Activated CD4-positive, alpha-beta memory T cell treated with anti-CD3 and anti-CD28 coated beads, Interleukin-2, amount 10 ng/mL, durations not matched to agents 7 days and 5 days (primary cell): ENCODE data around the gene RELL2. TPM values are rescaled to one million over a fixed set of nuclear protein-coding genes. Genes with fewer than 3 reads are reported as not detected.
A peak's percentile ranks its signal among the peaks of the same experiment; 100 is the strongest.
"Not testable (repeated sequence)": the region's sequence is repeated elsewhere in the genome, so short reads cannot be mapped to it uniquely, and the experiment has no call there.

Experiments
- CTCF ChIA-PET: fragments of 350-600 bp; sonication (Branson Sonifier 250); formaldehyde crosslinking; loops from one replicate; lab custom pipeline; 2021; ENCODE audit warnings: antibody characterized with exemption, inconsistent platforms; lab: Charles Lee
- POLR2A ChIA-PET: fragments of 350-600 bp; sonication (Branson Sonifier 250); formaldehyde crosslinking; loops from one replicate; lab custom pipeline; 2021; ENCODE audit warnings: antibody characterized with exemption; lab: Charles Lee
- DNase-seq: peaks from one replicate; pipeline ENCODE4 v3.0.0-alpha.2; 2020
- H3K27ac Mint-ChIP-seq: one replicate; pipeline ENCODE4 v1.8.0; 2021; ENCODE audit warnings: mild to moderate bottlenecking, mixed read lengths
- H3K27me3 Mint-ChIP-seq: one replicate; pipeline ENCODE4 v1.8.0; 2021; ENCODE audit warnings: mixed read lengths
- H3K36me3 Mint-ChIP-seq: one replicate; pipeline ENCODE4 v1.8.0; 2021; ENCODE audit warnings: low read depth, mixed read lengths
- H3K4me1 Mint-ChIP-seq: one replicate; pipeline ENCODE4 v1.8.0; 2021; ENCODE audit warnings: mixed read lengths
- H3K4me3 Mint-ChIP-seq: one replicate; pipeline ENCODE4 v1.8.0; 2021; ENCODE audit warnings: mild to moderate bottlenecking, mixed read lengths
- H3K9me3 Mint-ChIP-seq: one replicate; pipeline ENCODE4 v1.8.0; 2021; ENCODE audit warnings: mixed read lengths
- total RNA-seq, 2 experiments: library from RNA; stranded (reverse); gene quantifications; one replicate each; pipeline ENCODE4 v1.2.3, GENCODE V29; 2021

RELL2 gene
- total RNA-seq, 2 experiments from 2014 or later = 18.8 to 19.4 TPM

DNA sequence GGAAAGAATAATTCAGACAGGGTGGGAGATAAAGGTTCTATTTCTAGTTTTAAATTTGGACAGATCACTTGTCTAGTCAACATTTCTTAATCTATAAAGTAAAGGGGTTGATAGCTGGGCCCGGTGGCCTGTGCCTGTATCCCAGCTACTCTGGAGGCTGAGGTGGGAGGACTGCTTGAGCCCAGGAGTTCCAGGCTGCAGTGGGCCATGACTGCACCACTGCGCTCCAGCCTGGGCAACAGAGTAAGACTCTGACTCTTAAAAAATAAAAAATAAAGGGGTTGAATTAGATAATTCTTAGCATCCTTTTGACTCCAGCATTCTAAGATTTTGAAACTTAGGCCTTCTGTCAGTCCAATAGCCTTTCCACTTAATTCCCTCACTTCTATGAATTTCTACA, 28.8 kb upstream of the RELL2 start:
- Mint-ChIP-seq H3K4me1 (peaks cover 77% of the 10 kb centered on the region), H3K27me3 (no peaks in the 10 kb centered on the region), H3K4me3 (peak overlapping the region; percentile 63), H3K27ac (peak overlapping the region; percentile 94), H3K36me3 (peaks cover 46% of the 10 kb centered on the region), H3K9me3 (no peaks in the 10 kb centered on the region)
- DNase-seq = no peak
- POLR2A ChIA-PET = interaction anchor here (0.7 to 6.8 kb wide), 7 partner anchors 9 to 1206 kb away, joined by 3 to 123 read pairs (median 10); partner anchors contain the start of genes ANKHD1, DELE1, DIAPH1 and HDAC3
- CTCF ChIA-PET = interaction anchor here (0.9 to 14.6 kb wide), 5 partner anchors 9 to 84 kb away, joined by 4 to 198 read pairs (median 22); partner anchors contain the start of genes DIAPH1, HDAC3 and RELL2

DNA sequence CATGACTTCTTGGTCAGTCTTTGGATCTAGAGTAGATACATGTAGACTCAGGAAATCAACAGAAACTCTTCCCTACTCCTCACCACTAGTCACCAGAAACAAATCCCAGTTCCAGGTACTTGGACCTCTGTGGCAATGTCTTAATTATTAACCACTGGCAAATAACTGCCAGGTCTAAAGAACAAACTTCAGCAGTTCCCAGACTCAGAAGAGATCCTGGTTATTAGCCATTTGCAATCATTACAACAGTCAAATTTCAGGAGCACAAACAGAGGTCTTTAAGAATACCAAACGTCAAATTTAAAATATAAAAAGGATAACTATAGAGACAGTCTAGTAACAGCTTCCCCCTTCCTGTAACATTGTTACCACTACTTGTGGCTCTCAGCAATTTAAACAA, 28.2 kb upstream of the RELL2 start:
- peak overlapping the region; percentile 21 for H3K4me3 Mint-ChIP-seq
- CTCF ChIA-PET = interaction anchor here (0.6 to 14.6 kb wide), 9 partner anchors 9 to 83 kb away, joined by 3 to 198 read pairs (median 5); partner anchors contain the start of genes DIAPH1, HDAC3 and RELL2
- peaks cover 77% of the 10 kb centered on the region for H3K4me1 Mint-ChIP-seq
- no peaks in the 10 kb centered on the region for H3K27me3 Mint-ChIP-seq
- H3K9me3 Mint-ChIP-seq = no peaks in the 10 kb centered on the region
- DNase-seq = no peak
- peaks cover 50% of the 10 kb centered on the region for H3K36me3 Mint-ChIP-seq
- H3K27ac Mint-ChIP-seq = peak overlapping the region; percentile 94
- POLR2A ChIA-PET = interaction anchor here (0.7 to 6.8 kb wide), 8 partner anchors 9 to 1207 kb away, joined by 3 to 123 read pairs (median 5); partner anchors contain the start of genes ANKHD1, DELE1, DIAPH1 and HDAC3

DNA sequence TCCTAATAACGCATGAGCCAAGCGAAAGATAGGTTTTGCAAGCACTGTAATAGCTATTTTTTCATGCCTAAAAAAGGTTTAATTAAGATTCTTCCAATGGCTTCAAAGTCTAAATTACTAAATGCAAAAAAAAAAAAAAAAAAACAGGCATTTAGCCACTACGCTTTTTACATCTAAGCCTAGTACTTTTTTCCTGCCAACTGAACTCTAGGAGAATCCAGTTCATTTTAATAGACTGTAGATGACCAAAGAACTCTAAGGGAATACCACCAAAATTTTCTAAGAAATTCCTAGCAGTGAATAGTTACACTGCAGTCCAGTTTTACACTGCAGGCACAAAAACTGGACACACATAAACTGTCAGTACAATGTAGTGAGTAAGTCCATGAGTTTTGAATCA, 27.8 kb upstream of the RELL2 start:
- Mint-ChIP-seq H3K4me3 (no peak overlapping the region), H3K4me1 (peaks cover 77% of the 10 kb centered on the region), H3K36me3 (peaks cover 53% of the 10 kb centered on the region), H3K27me3 (no peaks in the 10 kb centered on the region), H3K9me3 (no peaks in the 10 kb centered on the region), H3K27ac (peak overlapping the region; percentile 94)
- CTCF ChIA-PET = interaction anchor here (0.6 to 14.6 kb wide), 10 partner anchors 8 to 352 kb away, joined by 3 to 198 read pairs (median 4); partner anchors contain the start of gene DIAPH1
- DNase-seq = no peak
- POLR2A ChIA-PET = interaction anchor here (0.7 to 6.8 kb wide), 7 partner anchors 9 to 1207 kb away, joined by 3 to 123 read pairs (median 7); partner anchors contain the start of genes ANKHD1, DELE1, DIAPH1 and HDAC3

DNA sequence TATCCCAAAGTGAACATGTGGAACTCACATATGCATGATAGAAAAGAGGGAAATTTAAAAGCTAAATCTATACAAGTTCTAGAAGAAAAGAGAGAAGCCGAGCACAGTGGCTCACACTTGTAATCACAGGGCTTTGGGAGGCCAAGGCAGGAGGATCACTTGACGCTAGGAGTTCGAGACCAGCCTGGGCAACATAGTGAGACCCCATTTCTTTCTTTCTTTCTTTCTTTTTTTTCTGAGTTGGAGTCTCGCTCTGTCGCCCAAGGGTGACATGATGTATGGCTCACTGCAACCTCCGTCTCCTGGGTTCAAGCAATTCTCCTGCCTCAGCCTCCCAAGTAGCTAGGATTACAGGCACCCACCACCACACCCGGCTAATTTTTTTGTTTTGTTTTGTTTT, 26.9 kb upstream of the RELL2 start:
- peak overlapping the region; percentile 47 for H3K27ac Mint-ChIP-seq
- not testable (repeated sequence) for H3K4me3 Mint-ChIP-seq, DNase-seq, H3K27me3 Mint-ChIP-seq, H3K9me3 Mint-ChIP-seq
- H3K36me3 Mint-ChIP-seq = peaks cover 54% of the 10 kb centered on the region
- POLR2A ChIA-PET = interaction anchor here (3.1 to 6.8 kb wide), 3 partner anchors 8 to 17 kb away, joined by 12 to 123 read pairs (median 41); partner anchors contain the start of gene DIAPH1
- CTCF ChIA-PET = interaction anchor here (1.1 to 14.6 kb wide), 5 partner anchors 7 to 351 kb away, joined by 3 to 198 read pairs (median 5); partner anchors contain the start of gene DIAPH1
- H3K4me1 Mint-ChIP-seq = peaks cover 77% of the 10 kb centered on the region

DNA sequence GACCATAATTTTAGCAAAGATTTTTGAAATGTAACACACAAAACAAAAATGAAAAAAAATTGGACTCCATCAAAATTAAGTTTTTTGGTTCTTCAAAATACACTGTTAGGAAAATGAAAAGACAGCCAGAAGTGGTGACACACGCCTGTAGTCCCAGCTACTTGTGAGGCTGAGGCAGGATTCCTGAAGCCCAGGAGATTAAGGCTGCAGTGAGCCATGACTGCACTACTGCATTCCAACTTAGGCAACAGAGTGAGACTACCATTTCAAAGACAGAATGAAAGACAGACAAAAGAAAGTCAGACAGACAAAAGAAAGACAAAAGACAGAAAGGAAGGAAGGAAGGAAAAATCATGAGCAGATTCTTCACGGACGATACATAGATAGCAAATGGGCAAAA, 25.5 kb upstream of the RELL2 start:
- ChIA-PET POLR2A (interaction anchor here (6.8 kb wide), 1 partner anchor 6 kb away, joined by 123 read pairs; the partner anchor contains the start of gene DIAPH1), CTCF (interaction anchor here (1.2 to 3.8 kb wide), 2 partner anchors 19 to 350 kb away, joined by 3 to 20 read pairs; no protein-coding TSS in a partner anchor)
- peak overlapping the region; percentile 3 for H3K27ac Mint-ChIP-seq
- no peaks in the 10 kb centered on the region for H3K27me3 Mint-ChIP-seq
- H3K4me1 Mint-ChIP-seq = peaks cover 80% of the 10 kb centered on the region
- no peak overlapping the region for H3K4me3 Mint-ChIP-seq
- no peaks in the 10 kb centered on the region for H3K9me3 Mint-ChIP-seq
- peaks cover 62% of the 10 kb centered on the region for H3K36me3 Mint-ChIP-seq
- no peak for DNase-seq

DNA sequence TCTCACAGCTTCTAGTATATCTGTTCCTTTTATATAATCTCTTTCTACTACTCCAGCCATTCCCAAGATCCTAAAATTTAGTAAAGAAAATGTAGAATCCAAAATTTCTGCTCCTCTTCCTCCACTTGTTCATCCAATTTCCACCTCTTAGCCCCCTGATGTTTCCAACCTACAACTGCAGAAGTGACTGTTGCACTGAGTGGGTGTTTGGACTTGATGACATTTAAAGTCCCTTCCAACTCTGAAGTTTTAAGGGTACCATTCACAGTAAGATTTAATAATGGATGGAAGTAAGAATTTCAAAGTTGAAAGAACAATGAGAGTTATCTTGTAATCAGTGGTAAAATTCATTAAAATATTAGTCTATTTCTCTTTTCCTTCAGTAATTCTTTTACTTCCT, 23.5 kb upstream of the RELL2 start:
- POLR2A ChIA-PET = interaction anchor here (1.4 to 1.5 kb wide), 2 partner anchors 8 to 21 kb away, joined by 8 to 12 read pairs; no protein-coding TSS in a partner anchor

DNA sequence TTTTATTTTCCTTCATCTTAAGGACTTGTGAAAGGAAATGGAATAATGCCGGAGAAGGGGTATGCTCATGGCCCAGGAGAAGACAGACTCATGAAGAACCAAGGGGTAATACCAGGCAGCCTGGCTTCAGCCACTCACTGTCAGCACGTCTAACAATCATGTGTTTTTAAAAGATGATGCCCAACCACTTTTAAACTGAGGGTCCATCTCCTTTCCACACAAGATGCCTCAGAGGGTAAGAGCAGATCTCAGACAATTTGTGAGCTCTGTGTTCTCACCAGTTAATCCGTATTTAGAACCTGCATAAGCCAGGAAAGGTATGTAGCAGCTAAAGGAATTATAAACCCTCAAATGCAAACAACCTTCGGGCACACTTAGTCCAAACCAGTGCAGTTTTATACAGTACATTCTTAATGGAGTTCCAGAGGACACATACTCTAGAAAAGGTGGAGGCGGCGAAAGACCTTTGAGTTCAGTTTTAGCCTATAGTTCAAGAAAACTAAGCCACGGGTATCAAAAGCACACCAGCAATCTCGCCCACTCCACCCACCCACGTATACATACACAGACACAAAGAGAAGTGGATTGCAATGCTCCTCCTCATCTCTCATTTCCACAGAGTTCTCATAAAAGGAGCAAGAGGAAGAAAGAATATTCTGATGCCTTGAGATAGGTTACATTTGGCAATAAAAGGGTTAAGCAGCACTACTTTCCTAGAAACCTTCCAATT, 20.6 kb upstream of the RELL2 start:
- H3K4me1 Mint-ChIP-seq = peaks cover 57% of the 10 kb centered on the region
- CTCF ChIA-PET = interaction anchor here (0.7 to 7.7 kb wide), 8 partner anchors 13 to 52 kb away, joined by 3 to 436 read pairs (median 50); partner anchors contain the start of genes HDAC3 and RELL2
- peak overlapping the region; percentile 100 for H3K4me3 Mint-ChIP-seq
- POLR2A ChIA-PET = interaction anchor here (0.7 to 5.0 kb wide), 6 partner anchors 8 to 28 kb away, joined by 3 to 124 read pairs (median 78); partner anchors contain the start of genes HDAC3 and RELL2
- H3K27me3 Mint-ChIP-seq = no peaks in the 10 kb centered on the region
- H3K36me3 Mint-ChIP-seq = peaks cover 60% of the 10 kb centered on the region
- no peak for DNase-seq
- no peaks in the 10 kb centered on the region for H3K9me3 Mint-ChIP-seq
- H3K27ac Mint-ChIP-seq = peak overlapping the region; percentile 92

More for the DNA sequence above, 23.5 kb upstream of the RELL2 start:
- peaks cover 72% of the 10 kb centered on the region for H3K36me3 Mint-ChIP-seq
- H3K4me3 Mint-ChIP-seq = no peak overlapping the region
- DNase-seq = no peak
- peaks cover 72% of the 10 kb centered on the region for H3K4me1 Mint-ChIP-seq
- peak overlapping the region; percentile 33 for H3K27ac Mint-ChIP-seq
- no peaks in the 10 kb centered on the region for H3K9me3 Mint-ChIP-seq
- CTCF ChIA-PET = interaction anchor here (0.9 to 7.7 kb wide), 3 partner anchors 9 to 21 kb away, joined by 3 to 198 read pairs (median 20); no protein-coding TSS in a partner anchor
- H3K27me3 Mint-ChIP-seq = no peaks in the 10 kb centered on the region

DNA sequence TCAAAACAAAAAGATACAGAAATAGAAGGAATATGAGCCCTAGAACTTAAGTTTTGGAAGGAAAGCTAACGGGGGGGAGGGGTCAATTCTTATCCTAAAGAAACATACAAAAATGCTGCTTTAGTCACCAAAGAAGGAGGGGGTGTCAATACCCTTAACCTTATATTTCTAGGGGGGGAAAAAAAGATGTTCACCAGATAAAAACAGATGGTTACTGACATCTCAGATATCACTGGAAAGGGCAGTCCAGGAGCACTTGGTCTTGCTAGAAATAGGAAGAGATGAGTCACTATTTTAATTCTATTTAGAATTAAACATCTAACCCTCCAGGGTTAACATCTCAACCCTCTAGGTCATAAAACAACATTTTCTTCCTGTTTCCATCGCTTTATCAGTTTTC, 19.7 kb upstream of the RELL2 start:
- Mint-ChIP-seq H3K4me1 (peaks cover 55% of the 10 kb centered on the region), H3K36me3 (peaks cover 62% of the 10 kb centered on the region), H3K9me3 (no peaks in the 10 kb centered on the region), H3K4me3 (peak overlapping the region; percentile 100), H3K27me3 (no peaks in the 10 kb centered on the region), H3K27ac (peak overlapping the region; percentile 92)
- ChIA-PET POLR2A (interaction anchor here (0.7 to 5.0 kb wide), 10 partner anchors 9 to 352 kb away, joined by 3 to 124 read pairs (median 26); partner anchors contain the start of genes HDAC3, RELL2 and RNF14), CTCF (interaction anchor here (1.0 to 7.7 kb wide), 9 partner anchors 14 to 1096 kb away, joined by 3 to 436 read pairs (median 15); partner anchors contain the start of genes HDAC3 and RELL2)
- DNase-seq = no peak

DNA sequence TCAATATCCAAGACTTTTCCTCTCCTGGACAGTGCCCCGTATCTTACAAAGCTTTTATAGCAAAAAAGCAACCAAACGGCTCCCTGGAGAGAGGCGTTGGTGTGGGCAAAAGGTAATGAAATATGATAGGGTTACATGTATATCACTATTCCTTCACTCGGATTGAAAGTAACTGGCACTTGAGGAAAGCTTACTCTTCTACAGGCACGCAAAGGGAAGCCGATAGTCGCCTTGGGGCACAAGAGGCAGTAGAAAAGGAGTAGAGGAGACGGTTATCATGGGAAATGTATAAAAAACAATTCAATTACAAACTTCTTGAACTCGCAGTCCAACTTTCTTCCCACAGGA, 19.1 kb upstream of the RELL2 start:
- no peaks in the 10 kb centered on the region for H3K9me3 Mint-ChIP-seq
- peaks cover 63% of the 10 kb centered on the region for H3K36me3 Mint-ChIP-seq
- peak overlapping the region; percentile 100 for H3K4me3 Mint-ChIP-seq
- no peaks in the 10 kb centered on the region for H3K27me3 Mint-ChIP-seq
- ChIA-PET POLR2A (interaction anchor here (1.1 to 5.0 kb wide), 10 partner anchors 10 to 352 kb away, joined by 3 to 124 read pairs (median 26); partner anchors contain the start of genes HDAC3, RELL2 and RNF14), CTCF (interaction anchor here (1.0 to 7.7 kb wide), 8 partner anchors 14 to 1096 kb away, joined by 3 to 436 read pairs (median 55); partner anchors contain the start of genes HDAC3 and RELL2)
- peaks cover 54% of the 10 kb centered on the region for H3K4me1 Mint-ChIP-seq
- DNase-seq = no peak
- H3K27ac Mint-ChIP-seq = peak overlapping the region; percentile 92

DNA sequence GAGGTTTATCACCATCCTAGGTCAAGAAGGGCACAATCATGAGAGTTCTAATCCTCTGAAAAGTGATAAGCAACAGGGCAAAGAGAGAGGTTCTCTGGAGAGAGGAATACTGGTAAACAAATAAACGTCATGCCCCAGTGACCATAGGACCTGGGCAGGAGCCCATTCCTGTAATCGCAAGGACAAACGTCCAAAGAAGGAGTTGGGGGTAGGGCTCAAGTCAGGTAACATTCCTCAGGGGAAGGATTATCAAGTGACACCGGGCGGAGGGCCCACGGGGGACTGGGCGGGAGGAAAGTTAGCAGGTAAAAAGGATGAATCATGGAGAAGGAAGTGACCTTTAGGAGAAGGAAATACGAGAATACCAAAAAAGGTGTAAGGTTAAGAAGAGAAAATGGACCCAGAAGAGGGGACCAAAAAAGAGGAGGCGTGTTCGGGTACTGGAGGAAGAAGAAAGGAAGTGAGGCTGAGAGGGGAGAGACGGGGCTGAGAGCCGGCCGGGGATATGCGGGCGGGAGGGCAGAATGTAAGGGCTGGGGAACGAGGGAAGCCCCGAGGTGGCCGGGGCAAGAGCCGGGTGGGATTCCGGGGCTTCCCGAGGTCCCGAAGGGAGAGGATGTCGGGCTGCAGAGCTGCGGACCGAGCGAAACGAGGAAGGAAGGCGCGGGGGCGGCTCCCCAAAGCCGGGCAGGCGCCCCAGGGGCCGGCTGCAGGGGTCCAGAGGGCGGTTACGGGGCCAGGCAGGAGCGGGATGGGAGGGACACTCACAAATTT, 18.6 kb upstream of the RELL2 start:
- Mint-ChIP-seq H3K27ac (peak overlapping the region; percentile 92), H3K36me3 (peaks cover 61% of the 10 kb centered on the region), H3K27me3 (no peaks in the 10 kb centered on the region), H3K9me3 (no peaks in the 10 kb centered on the region), H3K4me3 (peak overlapping the region; percentile 100), H3K4me1 (peaks cover 53% of the 10 kb centered on the region)
- peak; percentile 53 for DNase-seq
- CTCF ChIA-PET = interaction anchor here (0.7 to 7.7 kb wide), 21 partner anchors 9 to 1095 kb away, joined by 3 to 436 read pairs (median 5); partner anchors contain the start of genes DELE1, FCHSD1, HDAC3 and RELL2
- POLR2A ChIA-PET = interaction anchor here (0.7 to 5.0 kb wide), 18 partner anchors 10 to 351 kb away, joined by 3 to 124 read pairs (median 4); partner anchors contain the start of genes FCHSD1, HDAC3, RELL2 and RNF14

DNA sequence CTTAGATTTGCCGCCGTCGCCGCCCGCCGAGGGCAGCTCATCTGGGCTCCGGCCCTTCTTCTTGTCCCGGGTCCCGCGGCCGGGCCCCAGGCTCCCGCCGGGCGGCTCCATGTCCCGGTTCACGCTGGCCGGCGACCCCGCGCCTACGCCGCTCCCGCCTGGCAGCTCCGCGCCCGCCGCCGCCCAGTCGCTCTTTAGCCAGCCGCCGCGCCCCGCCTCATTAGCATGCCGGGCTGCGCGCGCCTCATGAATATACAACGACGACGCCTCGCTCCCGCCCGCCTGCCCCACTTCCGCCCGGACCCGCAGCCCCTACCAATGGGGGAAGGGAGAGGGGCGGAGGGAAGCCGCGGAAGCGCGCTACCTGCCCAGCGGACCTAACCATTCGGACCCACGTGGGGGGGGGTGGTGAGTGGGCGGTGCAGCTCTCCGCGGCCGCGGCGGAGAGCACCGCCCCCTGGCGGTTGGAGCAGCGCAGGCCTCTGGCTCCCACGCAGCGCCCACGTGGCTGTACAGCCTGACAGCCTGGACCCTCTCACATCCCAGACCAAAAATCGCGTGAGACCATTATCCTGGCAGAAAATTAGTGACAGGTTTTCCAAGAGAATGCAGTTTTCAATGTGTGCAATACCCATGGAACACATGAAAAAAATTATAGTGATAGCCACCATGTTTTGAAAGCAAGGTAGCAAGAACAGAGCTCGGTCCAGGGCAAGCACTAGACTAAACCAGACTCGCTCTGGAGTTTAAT, 17.8 kb upstream of the RELL2 start, which contains the start of gene DIAPH1:
Gene DIAPH1 (minus strand): TSS at position 197 of the 751 bp plus-strand sequence. CDS start 86 bp downstream, at position 111.
- no peaks in the 10 kb centered on the region for H3K9me3 Mint-ChIP-seq
- H3K4me3 Mint-ChIP-seq = peak within 1 kb of the TSS; percentile 100
- H3K27me3 Mint-ChIP-seq = no peaks in the 10 kb centered on the region
- peak within 1 kb of the TSS; percentile 92 for H3K27ac Mint-ChIP-seq
- H3K4me1 Mint-ChIP-seq = peaks cover 53% of the 10 kb centered on the region
- H3K36me3 Mint-ChIP-seq = peaks cover 62% of the 10 kb centered on the region
- ChIA-PET CTCF (interaction anchor here (0.7 to 7.7 kb wide), 23 partner anchors 8 to 305 kb away, joined by 3 to 436 read pairs (median 5); partner anchors contain the start of genes DELE1, FCHSD1, HDAC3 and PCDHGA12), POLR2A (interaction anchor here (0.6 to 5.0 kb wide), 17 partner anchors 11 to 1218 kb away, joined by 3 to 124 read pairs (median 5); partner anchors contain the start of genes FCHSD1, HDAC3, RELL2 and RNF14)
- DNase-seq = peak; percentile 98
